Esophagus squamous epithelium (tissue), 5 donors: ENCODE data around the gene LPP. TPM values are rescaled to one million over a fixed set of nuclear protein-coding genes. Genes with fewer than 3 reads are reported as not detected.
A peak's percentile ranks its signal among the peaks of the same experiment; 100 is the strongest.

Source experiments
- DNase-seq: peaks from one replicate; lab custom pipeline; 2025; lab: John Stamatoyannopoulos, UW
- H3K27ac ChIP-seq, 4 donors: fragments of 200-600 bp; sonication (generic); one replicate each; pipeline ENCODE4 v1.5.1; 2016 to 2019; ENCODE audit warnings: mild to moderate bottlenecking in 1 of 4
- H3K27me3 ChIP-seq, 4 donors: fragments of 200-600 bp; sonication (generic); 1 replicate in 3 of 4; 2 replicates in 1 of 4; pipeline versions ENCODE4 v1.5.1 to v1.6.0; 2017 to 2021; ENCODE audit warnings: antibody characterized with exemption in 1 of 4
- H3K36me3 ChIP-seq, 3 donors: fragments of 200-600 bp; sonication (generic); one replicate each; pipeline ENCODE4 v1.5.1; 2016 to 2019
- H3K4me1 ChIP-seq, 3 donors: fragments of 200-600 bp; sonication (generic); one replicate each; pipeline ENCODE4 v1.5.1; 2017 to 2019
- H3K4me3 ChIP-seq, 4 donors: fragments of 200-600 bp; sonication (generic); 1 replicate in 3 of 4; 2 replicates in 1 of 4; pipeline ENCODE4 v1.5.1; 2016 to 2019; ENCODE audit warnings: mild to moderate bottlenecking in 2 of 4, moderate library complexity in 1 of 4
- H3K9me3 ChIP-seq, 3 donors: fragments of 200-600 bp; sonication (generic); one replicate each; pipeline ENCODE4 v1.5.1; 2016 to 2019
- CTCF ChIP-seq, 6 experiments: fragments of 450-650 bp in 4 of 6; fragments of 200-600 bp in 2 of 6; sonication (generic) in 2 of 6; IDR thresholded peaks; one replicate each; pipeline ENCODE4 v1.5.1; 2016 to 2019; ENCODE audit warnings: antibody characterized with exemption in 6 of 6, mild to moderate bottlenecking in 4 of 6, moderate library complexity in 4 of 6
- POLR2A ChIP-seq, 4 donors: fragments of 450-650 bp; IDR thresholded peaks; one replicate each; pipeline ENCODE4 v1.6.1; 2017; ENCODE audit warnings: antibody characterized with exemption in 4 of 4, mild to moderate bottlenecking in 4 of 4, moderate library complexity in 3 of 4
- WGBS, 2 donors: methylation state at CpG; one replicate each; pipeline ENCODE4 v1.1.5; 2018; 5-methylcytosine and 5-hydroxymethylcytosine counted together
- intact Hi-C: fragments of 100-400 bp; cut with DNase I; formaldehyde crosslinking; loops from one replicate; pipeline ENCODE4 v1.15.0; 2022
- total RNA-seq, 4 donors: library from RNA; depleted of rRNA; stranded (reverse); fragments of >200 nt; gene quantifications; one replicate each; pipeline ENCODE4 v1.1.0, GENCODE V29; 2016
- donor health status: DM: yes; HTN: yes; CAD: no.

LPP gene
- total RNA-seq, 4 donors from 2014 or later = 41.4 to 369 (median 97.3) TPM

- no peaks in the 10 kb centered on the region for H3K9me3 ChIP-seq
Measured at GRCh38 chr3:188522115-188522514, 368.2 kb downstream of the LPP start.

GRCh38 chr3:188523291-188523690 lies 369.3 kb downstream of the LPP start:
- Histone ChIP-seq H3K27ac (peak overlapping the region in 1 of 4 donors; percentile 13), H3K36me3 (peaks cover 0 to 27% (median 0%) of the 10 kb centered on the region in 3 donors), H3K4me3 (no peak overlapping the region), H3K9me3 (no peaks in the 10 kb centered on the region), H3K27me3 (no peaks in the 10 kb centered on the region), H3K4me1 (peaks cover 0 to 25% (median 0%) of the 10 kb centered on the region in 3 donors)
- intact Hi-C loops = no loop called here
- no peak for DNase-seq
- no peak for TF ChIP-seq POLR2A (IDR thresholded peaks at IDR 0.05)
- no peak for TF ChIP-seq CTCF (IDR thresholded peaks at IDR 0.05)
- 85 to 87% methylated on average over 5 of the region's 5 CpGs for WGBS, 2 donors

More at GRCh38 chr3:188522115-188522514, 368.2 kb downstream of the LPP start:
- no peak for TF ChIP-seq POLR2A (IDR thresholded peaks at IDR 0.05)
- TF ChIP-seq CTCF (IDR thresholded peaks at IDR 0.05) = no peak
- 71 to 80% methylated on average over 3 of the region's 3 CpGs for WGBS, 2 donors
- DNase-seq = no peak
- Histone ChIP-seq H3K27me3 (no peaks in the 10 kb centered on the region), H3K4me3 (no peak overlapping the region), H3K36me3 (peaks cover 0 to 27% (median 0%) of the 10 kb centered on the region in 3 donors), H3K4me1 (peaks cover 0 to 20% (median 0%) of the 10 kb centered on the region in 3 donors), H3K27ac (no peak overlapping the region)
- intact Hi-C loops = no loop called here

- no peaks in the 10 kb centered on the region for H3K27me3 ChIP-seq
- no peak overlapping the region for H3K27ac ChIP-seq
- no peak overlapping the region for H3K4me3 ChIP-seq
- intact Hi-C loops = no loop called here
- 56 to 65% methylated on average over 3 of the region's 3 CpGs for WGBS, 2 donors
- DNase-seq = no peak
- peaks cover 0 to 32% (median 4%) of the 10 kb centered on the region in 3 donors for H3K4me1 ChIP-seq
- H3K36me3 ChIP-seq = peaks cover 0 to 27% (median 0%) of the 10 kb centered on the region in 3 donors
- no peak for TF ChIP-seq CTCF (IDR thresholded peaks at IDR 0.05)
- no peak for TF ChIP-seq POLR2A (IDR thresholded peaks at IDR 0.05)
- H3K9me3 ChIP-seq = no peaks in the 10 kb centered on the region
Measured at GRCh38 chr3:188524052-188524451, 370.1 kb downstream of the LPP start.

GRCh38 chr3:188526057-188526456 lies 372.1 kb downstream of the LPP start:
- H3K27ac ChIP-seq = peak overlapping the region in 1 of 4 donors; percentile 6
- DNase-seq = no peak
- TF ChIP-seq CTCF (IDR thresholded peaks at IDR 0.05) (no peak), POLR2A (IDR thresholded peaks at IDR 0.05) (no peak)

GRCh38 chr3:188527389-188527788 lies 373.4 kb downstream of the LPP start:
- Histone ChIP-seq H3K27ac (no peak overlapping the region), H3K4me3 (no peak overlapping the region), H3K4me1 (peaks cover 0 to 19% (median 4%) of the 10 kb centered on the region in 3 donors), H3K9me3 (no peaks in the 10 kb centered on the region), H3K36me3 (peaks cover 0 to 27% (median 0%) of the 10 kb centered on the region in 3 donors), H3K27me3 (no peaks in the 10 kb centered on the region)
- no peak for TF ChIP-seq POLR2A (IDR thresholded peaks at IDR 0.05)
- WGBS, 2 donors = 91 to 92% methylated on average over 2 of the region's 2 CpGs
- intact Hi-C loops = no loop called here
- DNase-seq = no peak

More at GRCh38 chr3:188526057-188526456, 372.1 kb downstream of the LPP start:
- Histone ChIP-seq H3K27me3 (no peaks in the 10 kb centered on the region), H3K36me3 (peaks cover 0 to 27% (median 0%) of the 10 kb centered on the region in 3 donors), H3K9me3 (no peaks in the 10 kb centered on the region), H3K4me3 (no peak overlapping the region), H3K4me1 (peaks cover 0 to 25% (median 4%) of the 10 kb centered on the region in 3 donors)
- WGBS, 2 donors = 65 to 76% methylated on average over 5 of the region's 5 CpGs
- intact Hi-C loops = no loop called here
